Measurements from ENCODE around the gene TRIM54. TPM values are rescaled to one million over a fixed set of nuclear protein-coding genes. Genes with fewer than 3 reads are reported as not detected.

Gene TRIM54
- total and polyA plus RNA-seq, 2 of the 4 experiments (the other 2 are of a cell fraction), result 0.15 TPM; not detected in 1

GRCh38 chr2:27312152-27312551, 29.9 kb downstream of the TRIM54 start:
- Histone ChIP-seq H2BK15ac (ENCODE audit: low read depth, low read length) (no peak overlapping the region), H2AFZ (replicated peaks; ENCODE audit: low read length, poor library complexity) (no peak overlapping the region), H4K20me1 (ENCODE audit: insufficient read depth, low read length) (peaks cover 6% of the 10 kb centered on the region), H3K9ac (ENCODE audit: low read depth, low read length) (no peak overlapping the region), H3K14ac (replicated peaks; ENCODE audit: low read depth, low read length) (no peak overlapping the region), H3K9me3 (ENCODE audit: control insufficient read depth, insufficient read depth, low read length) (no peaks in the 10 kb centered on the region), H3K4me3 (ENCODE audit: insufficient read depth, low read depth, low read length) (no peak overlapping the region), H4K91ac (ENCODE audit: insufficient read depth, low read depth, low read length) (no peak overlapping the region), H3K27me3 (ENCODE audit: control insufficient read depth, insufficient read depth, low read length) (peaks cover 15% of the 10 kb centered on the region), H3K9me1 (ENCODE audit: insufficient read depth, low read length) (peaks cover under 1% of the 10 kb centered on the region; the same call in 1 of the 2 replicates), H2BK5ac (ENCODE audit: low read depth, low read length, poor library complexity, severe bottlenecking) (no peak overlapping the region), H3K56ac (ENCODE audit: extremely low read depth, insufficient read depth, low read length) (no peak overlapping the region), H2BK120ac (ENCODE audit: low read depth, low read length) (no peak overlapping the region), H3K4me2 (ENCODE audit: low read depth, low read length) (no peak overlapping the region), H2AK5ac (ENCODE audit: low read depth, low read length) (no peak overlapping the region), H3K27ac (ENCODE audit: insufficient read depth, low read length) (no peak overlapping the region), H4K8ac (ENCODE audit: low read depth in 2 of 2, low read length in 2 of 2) (no peak overlapping the region), H3K18ac (ENCODE audit: low read depth, low read length) (no peak overlapping the region), H3K23ac (ENCODE audit: low read depth, low read length) (no peak overlapping the region), H2AK9ac (replicated peaks; ENCODE audit: low read depth, low read length, poor library complexity) (no peak overlapping the region), H2BK20ac (ENCODE audit: low read depth, low read length) (no peak overlapping the region), H3K4ac (ENCODE audit: low read depth, low read length) (no peak overlapping the region), H3K79me1 (ENCODE audit: low read depth in 1 of 2, low read length in 2 of 2) (peaks cover under 1 to 2% of the 10 kb centered on the region in 2 experiments; a peak in 1 of 4 replicates), H3K36me3 (ENCODE audit: control insufficient read depth, insufficient read depth, low read length) (peaks cover 23% of the 10 kb centered on the region), H4K5ac (ENCODE audit: low read depth, low read length) (no peak overlapping the region), H3K4me1 (ENCODE audit: control insufficient read depth, insufficient read depth, low read length) (no peaks in the 10 kb centered on the region)
- TF ChIP-seq CHD1 (IDR thresholded peaks at IDR 0.05; ENCODE audit: low read depth, low read length), result no peak
- WGBS, 2 experiments (ENCODE audit: extremely low coverage in 2 of 2, insufficient read length in 1 of 2), result no CpG with 5 or more reads among the region's 3 CpGs
- dilution Hi-C loops (cut with HindIII; ENCODE audit: low sequenced_read_pairs, unreplicated experiment), result no loop called here
- POLR2A ChIA-PET (ENCODE audit: unreplicated experiment), result no interaction called here
- intact Hi-C loops (cut with micrococcal nuclease), result no loop called here
- BruUV-seq (replicated peaks), result no TSS peak
- DNase-seq, result no peak
- no peak for ATAC-seq (ENCODE audit: low read depth)
- CTCF ChIA-PET, result interaction anchor here (0.6 kb wide), 1 partner anchor 60 kb away, joined by 3 read pairs; no protein-coding TSS in a partner anchor
- in situ Hi-C loops (cut with MboI; ENCODE audit: low sequenced_read_pairs), result no loop called here

Data from IMR-90 (cell line).